Embryonic facial prominence (tissue), 1 donor: ENCODE results near the gene ERCC6L2.

Experiments
- DNase-seq: peaks from one replicate; pipeline ENCODE4 v3.0.0-alpha.2; 2016; ENCODE audit errors: extremely low spot score

Gene ERCC6L2

GRCh38 chr9:95875305-95876137 is at the start of gene ERCC6L2:
ERCC6L2 (plus strand) TSS chr9:95875691; CDS start chr9:95876039, 348 bp downstream.
- peak; percentile 97 for DNase-seq

GRCh38 chr9:95826183-95826838 is 49.2 kb upstream of the ERCC6L2 start:
- DNase-seq: no peak

- DNase-seq: no peak
Observed at GRCh38 chr9:95830768-95831167, 44.7 kb upstream of the ERCC6L2 start.

- no peak for DNase-seq
Observed at GRCh38 chr9:95831810-95832209, 43.7 kb upstream of the ERCC6L2 start.

GRCh38 chr9:95833546-95834178 is 41.8 kb upstream of the ERCC6L2 start:
- DNase-seq: no peak

GRCh38 chr9:95834281-95834907 is 41.1 kb upstream of the ERCC6L2 start:
- no peak for DNase-seq

- no peak for DNase-seq
Observed at GRCh38 chr9:95835393-95835792, 40.1 kb upstream of the ERCC6L2 start.

GRCh38 chr9:95836072-95836471 is 39.4 kb upstream of the ERCC6L2 start:
- DNase-seq: no peak

GRCh38 chr9:95839012-95839411 is 36.5 kb upstream of the ERCC6L2 start:
- DNase-seq: no peak

- DNase-seq: no peak
Observed at GRCh38 chr9:95840074-95840473, 35.4 kb upstream of the ERCC6L2 start.

GRCh38 chr9:95841377-95841776 is 34.1 kb upstream of the ERCC6L2 start:
- no peak for DNase-seq

GRCh38 chr9:95845751-95846150 is 29.7 kb upstream of the ERCC6L2 start:
- DNase-seq: no peak

GRCh38 chr9:95848764-95849163 is 26.7 kb upstream of the ERCC6L2 start:
- DNase-seq: no peak

GRCh38 chr9:95852059-95853032 is 23.1 kb upstream of the ERCC6L2 start:
- DNase-seq: no peak

GRCh38 chr9:95854386-95855020 is 21.0 kb upstream of the ERCC6L2 start:
- DNase-seq: no peak

- DNase-seq: no peak
Observed at GRCh38 chr9:95855961-95856360, 19.5 kb upstream of the ERCC6L2 start.

GRCh38 chr9:95857124-95857523 is 18.4 kb upstream of the ERCC6L2 start:
- no peak for DNase-seq

- DNase-seq: no peak
Observed at GRCh38 chr9:95857896-95858295, 17.6 kb upstream of the ERCC6L2 start.

GRCh38 chr9:95862343-95862742 is 13.1 kb upstream of the ERCC6L2 start:
- DNase-seq: no peak

- no peak for DNase-seq
Observed at GRCh38 chr9:95864852-95865580, 10.5 kb upstream of the ERCC6L2 start.
